Measurements from ENCODE around the gene ZNF362.
"Not testable (repeated sequence)": the region's sequence is repeated elsewhere in the genome, so short reads cannot be mapped to it uniquely, and the experiment has no call there.

The ZNF362 gene

DNA sequence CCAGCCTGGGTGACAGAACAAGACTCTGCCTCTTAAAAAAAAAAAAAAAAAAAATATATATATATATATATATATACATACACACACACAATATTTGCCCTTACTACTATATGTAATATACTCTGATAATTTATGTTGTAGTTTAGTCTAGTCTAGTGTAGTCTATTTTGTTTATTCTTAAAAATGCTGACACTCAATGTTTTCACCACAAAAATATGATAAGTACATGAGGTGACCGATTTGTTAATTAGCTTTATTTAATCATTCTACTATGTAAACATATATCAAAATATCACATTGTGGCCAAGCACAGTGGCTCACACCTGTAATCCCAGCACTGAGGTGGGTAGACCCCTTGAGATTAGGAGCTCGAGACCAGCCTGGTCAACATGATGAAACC, 19.8 kb upstream of the ZNF362 start:
- Histone ChIP-seq H3K9me3 (ENCODE audit: control insufficient read depth, insufficient read depth, low read length) (no peaks in the 10 kb centered on the region), H3K9ac (ENCODE audit: low read depth, low read length) (no peak overlapping the region), H3K36me3 (ENCODE audit: insufficient read depth, low read length) (no peaks in the 10 kb centered on the region), H3K4me1 (ENCODE audit: insufficient read depth, low read length) (peaks cover 11% of the 10 kb centered on the region)

GRCh38 chr1:33237579-33237978, 18.7 kb upstream of the ZNF362 start:
- no peak overlapping the region for H3K9ac ChIP-seq (ENCODE audit: low read depth, low read length)
- H3K36me3 ChIP-seq (ENCODE audit: insufficient read depth, low read length), result no peaks in the 10 kb centered on the region
- H3K9me3 ChIP-seq (ENCODE audit: control insufficient read depth, insufficient read depth, low read length), result no peaks in the 10 kb centered on the region
- H3K4me1 ChIP-seq (ENCODE audit: insufficient read depth, low read length), result peaks cover 11% of the 10 kb centered on the region

GRCh38 chr1:33238194-33238724, 18.0 kb upstream of the ZNF362 start:
- not testable (repeated sequence) for H3K36me3 ChIP-seq (ENCODE audit: insufficient read depth, low read length); H3K9me3 ChIP-seq (ENCODE audit: control insufficient read depth, insufficient read depth, low read length); H3K9ac ChIP-seq (ENCODE audit: low read depth, low read length)
- H3K4me1 ChIP-seq (ENCODE audit: insufficient read depth, low read length), result peaks cover 11% of the 10 kb centered on the region

GRCh38 chr1:33239410-33239809, 16.9 kb upstream of the ZNF362 start:
- H3K9ac ChIP-seq (ENCODE audit: low read depth, low read length); H3K36me3 ChIP-seq (ENCODE audit: insufficient read depth, low read length); H3K9me3 ChIP-seq (ENCODE audit: control insufficient read depth, insufficient read depth, low read length): not testable (repeated sequence)
- H3K4me1 ChIP-seq (ENCODE audit: insufficient read depth, low read length), result peaks cover 12% of the 10 kb centered on the region

DNA sequence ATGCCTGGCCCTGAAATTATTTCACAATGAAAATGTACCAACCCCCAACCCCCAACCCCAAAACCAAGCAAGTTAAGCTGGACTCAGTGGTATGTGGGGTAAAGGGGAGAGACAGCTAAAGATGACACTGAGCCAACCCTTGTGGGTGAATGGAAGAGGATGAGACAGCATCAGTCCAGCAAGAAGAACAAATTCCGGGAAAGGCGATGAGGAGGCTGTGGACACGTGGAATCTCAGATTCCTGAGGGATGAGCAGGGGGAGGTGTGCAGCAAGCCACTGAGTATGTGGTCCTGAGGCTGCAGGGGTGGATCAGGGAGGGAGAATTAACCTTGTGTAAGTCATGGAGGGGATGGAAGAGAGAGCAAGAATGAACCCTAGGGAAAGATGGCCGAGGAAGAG, 14.4 kb upstream of the ZNF362 start:
- peaks cover 11% of the 10 kb centered on the region for H3K4me1 ChIP-seq (ENCODE audit: insufficient read depth, low read length)
- H3K9me3 ChIP-seq (ENCODE audit: control insufficient read depth, insufficient read depth, low read length), result no peaks in the 10 kb centered on the region
- H3K36me3 ChIP-seq (ENCODE audit: insufficient read depth, low read length), result no peaks in the 10 kb centered on the region
- no peak overlapping the region for H3K9ac ChIP-seq (ENCODE audit: low read depth, low read length)

- Histone ChIP-seq H3K36me3 (ENCODE audit: insufficient read depth, low read length) (no peaks in the 10 kb centered on the region), H3K9me3 (ENCODE audit: control insufficient read depth, insufficient read depth, low read length) (no peaks in the 10 kb centered on the region), H3K4me1 (ENCODE audit: insufficient read depth, low read length) (peaks cover 12% of the 10 kb centered on the region), H3K9ac (ENCODE audit: low read depth, low read length) (no peak overlapping the region)
Measured at GRCh38 chr1:33242652-33243051, 13.6 kb upstream of the ZNF362 start.

GRCh38 chr1:33244143-33244808, 12.0 kb upstream of the ZNF362 start:
- peaks cover 17% of the 10 kb centered on the region for H3K4me1 ChIP-seq (ENCODE audit: insufficient read depth, low read length)
- no peak overlapping the region for H3K9ac ChIP-seq (ENCODE audit: low read depth, low read length)
- H3K36me3 ChIP-seq (ENCODE audit: insufficient read depth, low read length), result no peaks in the 10 kb centered on the region
- H3K9me3 ChIP-seq (ENCODE audit: control insufficient read depth, insufficient read depth, low read length), result no peaks in the 10 kb centered on the region

DNA sequence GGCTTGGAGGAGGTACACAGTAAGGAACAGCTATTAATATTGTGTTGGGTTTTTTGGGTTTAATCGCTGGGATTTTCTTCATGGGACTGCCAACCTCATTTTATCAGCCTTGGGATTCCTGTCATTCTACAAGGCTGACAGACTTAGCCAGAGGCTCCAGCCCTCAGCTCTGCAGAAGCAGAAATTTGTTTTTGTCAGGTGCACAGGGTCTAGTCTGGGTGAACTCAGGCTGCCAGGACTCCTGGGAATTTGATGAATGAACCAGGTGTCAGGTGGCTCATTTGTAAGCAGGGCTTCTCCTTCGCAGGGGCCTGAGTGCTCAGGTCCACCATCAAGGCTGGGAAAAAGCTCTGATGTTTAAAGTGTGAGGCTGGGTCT, 11.5 kb upstream of the ZNF362 start:
- Histone ChIP-seq H3K36me3 (ENCODE audit: insufficient read depth, low read length) (no peaks in the 10 kb centered on the region), H3K9me3 (ENCODE audit: control insufficient read depth, insufficient read depth, low read length) (no peaks in the 10 kb centered on the region), H3K4me1 (ENCODE audit: insufficient read depth, low read length) (peaks cover 17% of the 10 kb centered on the region), H3K9ac (ENCODE audit: low read depth, low read length) (no peak overlapping the region)

GRCh38 chr1:33246171-33246570, 10.1 kb upstream of the ZNF362 start:
- Histone ChIP-seq H3K9me3 (ENCODE audit: control insufficient read depth, insufficient read depth, low read length) (no peaks in the 10 kb centered on the region), H3K9ac (ENCODE audit: low read depth, low read length) (no peak overlapping the region), H3K4me1 (ENCODE audit: insufficient read depth, low read length) (peaks cover 17% of the 10 kb centered on the region), H3K36me3 (ENCODE audit: insufficient read depth, low read length) (no peaks in the 10 kb centered on the region)

GRCh38 chr1:33247545-33247944, 8.7 kb upstream of the ZNF362 start:
- Histone ChIP-seq H3K9me3 (ENCODE audit: control insufficient read depth, insufficient read depth, low read length) (no peaks in the 10 kb centered on the region), H3K4me1 (ENCODE audit: insufficient read depth, low read length) (peaks cover 17% of the 10 kb centered on the region)

DNA sequence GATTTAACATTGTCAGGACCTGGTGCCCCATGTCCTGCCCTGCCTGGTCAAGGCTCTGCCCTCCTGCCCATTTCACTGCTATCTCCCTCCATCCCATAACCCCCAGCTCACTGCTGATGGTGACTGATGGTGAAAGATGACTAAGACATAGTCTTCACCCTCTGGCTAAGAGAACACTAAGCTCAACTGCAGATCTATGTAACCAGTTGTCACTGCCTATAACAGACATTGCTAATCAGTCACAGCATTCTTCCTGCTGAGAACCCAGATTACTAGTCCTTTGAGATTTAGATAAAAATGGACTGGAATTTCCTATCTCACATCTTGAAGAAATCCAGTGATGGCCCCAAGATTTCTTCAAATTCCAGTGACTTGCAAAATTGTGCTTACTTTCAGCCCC, 8.0 kb upstream of the ZNF362 start:
- Histone ChIP-seq H3K9ac (ENCODE audit: low read depth, low read length) (no peak overlapping the region), H3K4me1 (ENCODE audit: insufficient read depth, low read length) (peaks cover 17% of the 10 kb centered on the region), H3K36me3 (ENCODE audit: insufficient read depth, low read length) (no peaks in the 10 kb centered on the region), H3K9me3 (ENCODE audit: control insufficient read depth, insufficient read depth, low read length) (no peaks in the 10 kb centered on the region)

More at GRCh38 chr1:33247545-33247944, 8.7 kb upstream of the ZNF362 start:
- H3K36me3 ChIP-seq (ENCODE audit: insufficient read depth, low read length), result no peaks in the 10 kb centered on the region
- H3K9ac ChIP-seq (ENCODE audit: low read depth, low read length), result no peak overlapping the region

DNA sequence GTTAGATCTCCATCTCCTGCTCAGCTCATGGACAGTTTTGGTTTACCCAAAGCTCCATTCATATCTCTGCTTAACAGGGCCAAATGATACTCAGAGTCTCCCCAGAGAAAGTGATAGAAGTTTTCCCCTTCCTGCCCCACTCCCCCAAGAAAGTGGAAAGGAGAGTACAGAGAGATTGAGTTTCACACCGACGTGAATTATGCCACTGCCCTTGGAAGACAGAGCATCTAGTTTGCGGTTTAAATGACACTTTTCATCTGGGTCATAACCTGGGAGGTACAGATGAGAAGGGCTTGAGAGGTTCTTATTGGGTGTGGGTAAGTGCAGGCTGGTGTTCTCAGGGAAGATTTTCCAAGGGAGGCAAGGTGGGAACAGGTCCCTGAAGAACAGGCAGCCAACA, 6.9 kb upstream of the ZNF362 start:
- Histone ChIP-seq H3K36me3 (ENCODE audit: insufficient read depth, low read length) (no peaks in the 10 kb centered on the region), H3K9ac (ENCODE audit: low read depth, low read length) (no peak overlapping the region), H3K4me1 (ENCODE audit: insufficient read depth, low read length) (peaks cover 9% of the 10 kb centered on the region), H3K9me3 (ENCODE audit: control insufficient read depth, insufficient read depth, low read length) (no peaks in the 10 kb centered on the region)

DNA sequence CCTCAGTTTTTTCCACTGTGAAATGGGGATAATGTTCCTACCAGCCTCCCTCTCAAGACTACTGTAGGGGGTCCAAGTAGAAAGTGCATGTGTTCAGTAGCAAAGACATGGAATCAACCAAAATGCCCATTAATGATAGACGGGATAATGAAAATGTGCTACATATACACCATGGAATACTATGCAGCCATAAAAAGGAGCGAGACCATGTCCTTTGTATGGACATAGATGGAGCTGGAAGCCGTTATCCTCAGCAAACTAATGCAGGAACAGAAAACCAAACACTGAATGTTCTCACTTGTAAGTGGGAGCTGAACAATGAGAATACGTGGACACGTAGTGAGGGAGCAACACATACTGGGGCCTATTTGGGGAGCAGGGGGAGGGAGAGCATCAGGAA, 6.1 kb upstream of the ZNF362 start:
- Histone ChIP-seq H3K36me3 (ENCODE audit: insufficient read depth, low read length) (no peaks in the 10 kb centered on the region), H3K9ac (ENCODE audit: low read depth, low read length) (no peak overlapping the region), H3K9me3 (ENCODE audit: control insufficient read depth, insufficient read depth, low read length) (no peaks in the 10 kb centered on the region), H3K4me1 (ENCODE audit: insufficient read depth, low read length) (peaks cover 6% of the 10 kb centered on the region; the same call in 1 of the 2 replicates)

DNA sequence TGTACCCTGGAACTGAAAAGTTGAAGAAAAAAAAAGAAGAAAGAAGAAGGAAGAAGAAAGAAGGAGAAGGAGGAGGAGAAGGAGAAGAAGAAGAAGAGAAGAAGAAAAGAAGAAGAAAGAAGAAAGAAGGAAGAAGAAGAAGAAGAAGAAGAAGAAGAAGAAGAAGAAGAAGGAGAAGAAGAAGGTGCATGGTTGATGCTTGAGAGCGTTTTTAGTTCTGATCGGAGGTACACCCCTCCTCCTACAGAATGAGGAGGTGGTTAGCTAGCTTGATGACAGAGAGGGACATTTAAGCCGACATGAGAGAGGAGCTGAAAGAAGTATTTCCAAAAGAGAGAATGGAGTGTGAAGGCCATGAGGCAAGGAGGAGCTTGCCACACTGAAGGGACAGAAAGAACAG, 5.6 kb upstream of the ZNF362 start:
- H3K9ac ChIP-seq (ENCODE audit: low read depth, low read length), result no peak overlapping the region
- H3K9me3 ChIP-seq (ENCODE audit: control insufficient read depth, insufficient read depth, low read length), result no peaks in the 10 kb centered on the region
- peaks cover 6% of the 10 kb centered on the region; the same call in 1 of the 2 replicates for H3K4me1 ChIP-seq (ENCODE audit: insufficient read depth, low read length)
- no peaks in the 10 kb centered on the region for H3K36me3 ChIP-seq (ENCODE audit: insufficient read depth, low read length)

DNA sequence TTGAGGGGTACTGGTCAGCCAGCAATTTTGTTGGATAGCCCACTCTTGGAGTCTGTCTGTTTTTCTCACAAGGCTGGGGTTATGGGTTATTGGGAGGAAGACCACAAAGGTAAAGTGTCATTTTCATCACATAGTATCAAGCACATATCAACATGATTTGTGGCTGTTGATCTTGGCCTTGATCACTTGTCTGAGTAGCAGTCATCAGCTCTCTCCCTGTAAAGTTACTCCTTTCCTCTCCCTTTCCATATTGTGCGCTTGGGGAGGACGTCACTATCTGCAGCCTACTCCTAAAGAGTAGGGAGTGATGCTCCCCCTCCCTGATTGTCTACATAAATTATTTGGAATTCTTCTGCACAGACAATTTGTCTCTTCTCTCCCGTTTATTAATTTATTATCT, 1.8 kb upstream of the ZNF362 start:
- no peaks in the 10 kb centered on the region for H3K36me3 ChIP-seq (ENCODE audit: insufficient read depth, low read length)
- no peak overlapping the region for H3K9ac ChIP-seq (ENCODE audit: low read depth, low read length)
- H3K4me1 ChIP-seq (ENCODE audit: insufficient read depth, low read length), result peaks cover 13% of the 10 kb centered on the region
- no peaks in the 10 kb centered on the region for H3K9me3 ChIP-seq (ENCODE audit: control insufficient read depth, insufficient read depth, low read length)

All from ES-I3 (cell line).